Measurements from ENCODE around the gene DENND10.

DNA sequence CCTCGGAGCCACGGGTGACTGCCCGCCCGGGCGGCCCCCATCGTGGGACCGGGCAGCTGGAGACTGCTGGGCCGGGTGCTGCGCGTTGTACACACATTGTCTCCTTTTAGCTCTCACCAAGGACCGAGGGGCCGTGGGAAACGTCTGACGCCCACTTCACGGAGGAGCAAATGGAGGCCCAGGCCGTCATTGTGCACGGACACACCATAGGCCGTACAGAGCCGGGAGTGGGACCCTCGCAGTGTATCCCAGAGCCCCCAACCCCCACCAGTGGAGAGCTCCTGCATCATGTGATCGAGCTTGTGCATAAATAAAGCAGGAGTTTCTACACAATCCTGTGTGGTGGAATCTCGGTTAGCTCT is 722 bp downstream of the DENND10 start:
- no peak for TF ChIP-seq POLR2AphosphoS5 (IDR thresholded peaks at IDR 0.05)
- no peak for TF ChIP-seq EP300 (IDR thresholded peaks at IDR 0.05; ENCODE audit: low read depth)
- TF ChIP-seq POLR2A (IDR thresholded peaks at IDR 0.05), result no peak

Measured in transverse colon (tissue), 3 donors.